HUES64 (cell line): ENCODE results near the gene FGD5.

Experiments
- H3K27ac ChIP-seq: 2 replicates; pipeline ENCODE4 v1.7.0; 2013; ENCODE audit warnings: low read depth, low read length, inconsistent platforms
- H3K27me3 ChIP-seq: 2 replicates; pipeline ENCODE4 v1.6.1; 2013; ENCODE audit warnings: mild to moderate bottlenecking, low read length; ENCODE audit not compliant: insufficient read depth
- H3K36me3 ChIP-seq: 2 replicates; pipeline ENCODE4 v1.6.1; 2013; ENCODE audit warnings: mild to moderate bottlenecking, low read length; ENCODE audit not compliant: insufficient read depth
- H3K4me1 ChIP-seq: 2 replicates; pipeline ENCODE4 v1.6.1; 2013; ENCODE audit warnings: mild to moderate bottlenecking, low read length, moderate library complexity; ENCODE audit not compliant: insufficient read depth
- H3K4me3 ChIP-seq: 2 replicates; pipeline ENCODE4 v1.5.1; 2013; ENCODE audit warnings: mild to moderate bottlenecking, low read length, moderate library complexity
- H3K9ac ChIP-seq: 2 replicates; pipeline ENCODE4 v1.6.1; 2013; ENCODE audit warnings: mild to moderate bottlenecking, low read depth, low read length
- H3K9me3 ChIP-seq: 2 replicates; pipeline ENCODE4 v1.6.1; 2013; ENCODE audit warnings: low read depth, low read length; ENCODE audit not compliant: insufficient read depth
- WGBS: fragments of 150-250, 120-280 bp; methylation state at CpG from one replicate; pipeline ENCODE4 v1.1.7; 2013; ENCODE audit warnings: missing lambda C conversion rate; 5-methylcytosine and 5-hydroxymethylcytosine counted together

Gene FGD5

GRCh38 chr3:14885307-14885706 is 66.5 kb downstream of the FGD5 start:
- Histone ChIP-seq H3K36me3 (no peaks in the 10 kb centered on the region), H3K4me1 (no peaks in the 10 kb centered on the region), H3K27ac (no peak overlapping the region), H3K4me3 (no peak overlapping the region), H3K9ac (no peak overlapping the region), H3K9me3 (no peaks in the 10 kb centered on the region), H3K27me3 (no peaks in the 10 kb centered on the region)
- 92% methylated on average over 13 of the region's 13 CpGs for WGBS

GRCh38 chr3:14886101-14886500 is 67.3 kb downstream of the FGD5 start:
- no peak overlapping the region for H3K27ac ChIP-seq
- H3K27me3 ChIP-seq = no peaks in the 10 kb centered on the region
- no peaks in the 10 kb centered on the region for H3K9me3 ChIP-seq
- H3K36me3 ChIP-seq = no peaks in the 10 kb centered on the region
- no peak overlapping the region for H3K9ac ChIP-seq
- H3K4me3 ChIP-seq = no peak overlapping the region
- 92% methylated on average over 3 of the region's 3 CpGs for WGBS
- no peaks in the 10 kb centered on the region for H3K4me1 ChIP-seq

- Histone ChIP-seq H3K4me3 (no peak overlapping the region), H3K4me1 (no peaks in the 10 kb centered on the region), H3K27me3 (no peaks in the 10 kb centered on the region), H3K9ac (no peak overlapping the region), H3K9me3 (no peaks in the 10 kb centered on the region), H3K36me3 (no peaks in the 10 kb centered on the region), H3K27ac (no peak overlapping the region)
- WGBS = 92% methylated on average over 7 of the region's 7 CpGs
Measured at GRCh38 chr3:14889205-14889604, 70.4 kb downstream of the FGD5 start.

GRCh38 chr3:14889943-14890342 is 71.2 kb downstream of the FGD5 start:
- no peaks in the 10 kb centered on the region for H3K4me1 ChIP-seq
- no peaks in the 10 kb centered on the region for H3K9me3 ChIP-seq
- H3K27ac ChIP-seq = no peak overlapping the region
- no peaks in the 10 kb centered on the region for H3K27me3 ChIP-seq
- H3K9ac ChIP-seq = no peak overlapping the region
- H3K36me3 ChIP-seq = no peaks in the 10 kb centered on the region
- 93% methylated on average over 8 of the region's 8 CpGs for WGBS
- no peak overlapping the region for H3K4me3 ChIP-seq

GRCh38 chr3:14890476-14890875 is 71.7 kb downstream of the FGD5 start:
- no peak overlapping the region for H3K4me3 ChIP-seq

GRCh38 chr3:14891135-14892132 is 72.7 kb downstream of the FGD5 start:
- no peaks in the 10 kb centered on the region for H3K27me3 ChIP-seq
- no peak overlapping the region for H3K4me3 ChIP-seq
- H3K36me3 ChIP-seq = no peaks in the 10 kb centered on the region
- H3K9me3 ChIP-seq = no peaks in the 10 kb centered on the region
- 87% methylated on average over 12 of the region's 12 CpGs for WGBS
- no peak overlapping the region for H3K27ac ChIP-seq
- H3K9ac ChIP-seq = no peak overlapping the region
- no peaks in the 10 kb centered on the region for H3K4me1 ChIP-seq

More at GRCh38 chr3:14890476-14890875, 71.7 kb downstream of the FGD5 start:
- Histone ChIP-seq H3K36me3 (no peaks in the 10 kb centered on the region), H3K27ac (no peak overlapping the region), H3K27me3 (no peaks in the 10 kb centered on the region), H3K9me3 (no peaks in the 10 kb centered on the region), H3K4me1 (no peaks in the 10 kb centered on the region), H3K9ac (no peak overlapping the region)
- 92% methylated on average over 5 of the region's 5 CpGs for WGBS

- no peaks in the 10 kb centered on the region for H3K36me3 ChIP-seq
- 93% methylated on average over 11 of the region's 11 CpGs for WGBS
- H3K4me1 ChIP-seq = no peaks in the 10 kb centered on the region
- no peaks in the 10 kb centered on the region for H3K27me3 ChIP-seq
- no peaks in the 10 kb centered on the region for H3K9me3 ChIP-seq
- no peak overlapping the region for H3K4me3 ChIP-seq
- no peak overlapping the region for H3K9ac ChIP-seq
- no peak overlapping the region for H3K27ac ChIP-seq
Measured at GRCh38 chr3:14892226-14892625, 73.5 kb downstream of the FGD5 start.

- no peaks in the 10 kb centered on the region; the same call in 1 of the 2 replicates for H3K4me1 ChIP-seq
- no peaks in the 10 kb centered on the region for H3K27me3 ChIP-seq
- no peaks in the 10 kb centered on the region for H3K36me3 ChIP-seq
- no peaks in the 10 kb centered on the region for H3K9me3 ChIP-seq
- H3K4me3 ChIP-seq = no peak overlapping the region
- 76% methylated on average over 2 of the region's 2 CpGs for WGBS
- H3K27ac ChIP-seq = no peak overlapping the region
- no peak overlapping the region for H3K9ac ChIP-seq
Measured at GRCh38 chr3:14894085-14894484, 75.3 kb downstream of the FGD5 start.

- no peak overlapping the region for H3K9ac ChIP-seq
- 89% methylated on average over 4 of the region's 4 CpGs for WGBS
- no peaks in the 10 kb centered on the region for H3K36me3 ChIP-seq
- H3K27ac ChIP-seq = no peak overlapping the region
- H3K4me1 ChIP-seq = peaks cover 13% of the 10 kb centered on the region
- no peaks in the 10 kb centered on the region for H3K9me3 ChIP-seq
- no peaks in the 10 kb centered on the region for H3K27me3 ChIP-seq
- no peak overlapping the region for H3K4me3 ChIP-seq
Measured at GRCh38 chr3:14897266-14897665, 78.5 kb downstream of the FGD5 start.

GRCh38 chr3:14898929-14899328 is 80.2 kb downstream of the FGD5 start:
- H3K36me3 ChIP-seq = no peaks in the 10 kb centered on the region
- WGBS = 77% methylated on average over 7 of the region's 7 CpGs
- H3K4me1 ChIP-seq = peaks cover 13% of the 10 kb centered on the region
- no peak overlapping the region for H3K4me3 ChIP-seq
- no peaks in the 10 kb centered on the region for H3K27me3 ChIP-seq
- H3K27ac ChIP-seq = no peak overlapping the region
- H3K9ac ChIP-seq = no peak overlapping the region
- no peaks in the 10 kb centered on the region for H3K9me3 ChIP-seq

- H3K9ac ChIP-seq = no peak overlapping the region
- 0 out of 2 replicates have a peak overlapping the region, but pooled peaks have one; percentile 41 for H3K27ac ChIP-seq
- peaks cover 1% of the 10 kb centered on the region; the same call in 1 of the 2 replicates for H3K9me3 ChIP-seq
- peaks cover 13% of the 10 kb centered on the region for H3K4me1 ChIP-seq
- no peaks in the 10 kb centered on the region for H3K27me3 ChIP-seq
- H3K4me3 ChIP-seq = no peak overlapping the region
- H3K36me3 ChIP-seq = no peaks in the 10 kb centered on the region
- WGBS = 59% methylated on average over 9 of the region's 9 CpGs
Measured at GRCh38 chr3:14899993-14900618, 81.3 kb downstream of the FGD5 start.
